ENCODE measurements around the gene COL1A2.

The COL1A2 gene

GRCh38 chr7:94394437-94395140 is at the start of gene COL1A2:
Gene COL1A2 (plus strand): TSS chr7:94394895. CDS start chr7:94395032, 137 bp downstream.
- DNase-seq, result no peak

- DNase-seq, result no peak
Measured at GRCh38 chr7:94345907-94346306, 48.8 kb upstream of the COL1A2 start.

- no peak for DNase-seq
Measured at GRCh38 chr7:94348142-94348541, 46.6 kb upstream of the COL1A2 start.

DNA sequence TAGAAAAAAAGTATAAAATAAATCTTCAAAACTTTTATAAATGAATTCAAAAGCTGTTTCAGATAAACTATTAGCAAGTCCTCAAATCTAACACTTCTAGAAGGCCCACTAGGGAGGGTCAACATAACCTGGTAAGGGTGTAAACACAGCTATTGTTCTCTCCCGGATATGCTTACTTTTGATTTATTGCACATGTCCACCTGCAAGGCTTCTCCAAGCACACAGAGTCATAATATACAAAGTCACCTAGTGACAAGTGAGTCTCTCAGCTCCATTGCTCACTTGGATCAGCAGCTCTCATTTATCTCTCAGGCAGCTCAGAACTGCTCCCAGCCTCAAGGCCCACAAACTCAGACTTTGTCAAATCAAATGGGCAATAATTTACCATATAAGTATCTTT is 44.0 kb upstream of the COL1A2 start:
- no peak for DNase-seq

- no peak for DNase-seq
Measured at GRCh38 chr7:94351703-94352102, 43.0 kb upstream of the COL1A2 start.

GRCh38 chr7:94352887-94353286 is 41.8 kb upstream of the COL1A2 start:
- DNase-seq, result no peak

DNA sequence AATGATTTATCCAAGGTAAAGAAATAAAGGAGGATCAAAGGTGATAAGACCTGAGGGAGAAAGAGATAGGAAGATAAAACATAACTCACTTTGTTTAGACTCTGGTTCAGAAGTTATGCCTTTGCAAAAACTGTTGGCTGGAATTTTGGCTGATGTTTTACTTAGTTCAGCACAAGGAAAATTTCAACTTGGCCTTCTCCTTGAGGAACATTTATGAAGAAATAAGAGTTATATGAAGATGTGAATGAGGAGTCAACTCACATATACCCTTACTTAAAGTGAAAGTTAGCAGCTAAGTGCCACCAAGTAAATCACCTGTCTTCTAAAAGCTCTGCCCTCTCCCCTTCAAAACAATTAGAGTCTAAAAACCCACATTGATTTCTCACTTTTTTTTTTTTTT is 39.7 kb upstream of the COL1A2 start:
- DNase-seq, result no peak

- DNase-seq, result no peak
Measured at GRCh38 chr7:94355454-94355853, 39.2 kb upstream of the COL1A2 start.

DNA sequence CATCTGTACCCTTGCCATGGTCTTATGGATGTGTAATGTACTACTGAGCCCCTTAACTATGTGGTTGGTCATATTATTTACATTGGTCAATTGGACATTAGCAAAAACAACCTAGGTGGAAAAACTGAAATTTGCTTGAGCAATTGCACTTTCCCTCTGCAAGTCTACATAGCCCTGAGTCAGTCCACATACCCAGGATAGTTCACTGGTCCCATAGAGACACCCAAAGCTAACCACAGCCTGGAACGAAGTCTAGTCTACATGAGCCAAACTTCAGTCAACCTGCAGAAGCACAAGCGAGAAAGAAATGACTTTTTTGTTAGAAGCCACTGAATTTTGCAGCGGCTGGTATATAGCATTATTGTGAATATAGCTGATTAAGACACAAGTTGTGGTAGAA is 37.6 kb upstream of the COL1A2 start:
- no peak for DNase-seq

GRCh38 chr7:94360926-94361325 is 33.8 kb upstream of the COL1A2 start:
- no peak for DNase-seq

DNA sequence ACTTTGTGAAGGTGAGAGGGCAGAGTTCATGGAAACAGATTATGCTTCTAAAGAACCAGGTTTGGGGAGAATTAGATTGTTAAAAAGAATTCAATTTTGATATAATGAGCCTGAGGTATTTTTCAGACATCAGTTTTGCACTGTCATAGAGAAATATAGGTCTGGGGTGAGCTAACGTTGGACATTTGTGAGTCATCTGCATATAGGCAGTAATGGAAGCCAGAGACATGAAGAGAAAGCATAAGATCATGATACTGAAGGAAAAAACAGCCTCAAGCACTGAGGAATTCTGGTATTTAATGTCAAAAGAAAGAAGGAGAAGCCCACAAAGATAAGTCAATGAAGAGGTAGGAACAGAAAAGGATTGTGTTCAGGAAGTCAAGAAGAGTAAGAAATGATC is 32.4 kb upstream of the COL1A2 start:
- DNase-seq, result no peak

DNA sequence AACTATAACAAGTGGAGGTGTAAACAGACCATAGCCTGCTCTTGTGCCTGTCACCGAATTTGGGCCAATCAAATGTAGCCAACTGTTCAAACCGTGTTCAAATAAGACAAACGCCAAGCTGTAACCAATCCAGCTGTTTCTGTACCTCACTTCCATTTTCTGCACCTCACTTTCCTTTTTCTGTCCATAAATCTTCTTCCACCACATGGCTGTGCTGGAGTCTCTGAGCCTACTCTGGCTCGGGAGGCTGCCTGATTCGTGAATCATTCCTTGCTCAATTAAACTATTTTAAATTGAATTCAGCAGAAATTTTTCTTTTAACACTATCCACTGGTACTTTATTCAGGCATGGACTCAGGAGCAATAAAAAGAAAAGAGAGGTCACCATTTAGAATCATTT is 29.9 kb upstream of the COL1A2 start:
- DNase-seq, result no peak

DNA sequence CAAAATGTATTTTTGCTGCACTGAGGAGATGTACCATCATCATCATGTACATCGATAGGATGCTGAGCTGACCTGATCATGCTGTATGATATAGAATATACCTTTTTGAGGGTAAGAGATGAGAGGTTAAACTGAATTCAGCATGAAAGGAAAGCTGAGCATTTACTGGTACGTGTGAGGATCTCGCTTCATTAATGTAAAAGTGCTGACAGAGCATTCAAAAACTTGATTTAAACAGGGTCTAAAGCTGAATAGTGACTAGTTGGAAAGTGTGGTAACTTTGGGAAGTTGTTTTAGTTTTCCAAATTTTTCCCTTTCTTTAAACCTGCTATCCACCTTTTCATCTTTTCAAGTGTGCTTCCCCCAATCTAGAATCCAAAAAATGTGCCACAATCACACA is 28.5 kb upstream of the COL1A2 start:
- DNase-seq, result no peak

DNA sequence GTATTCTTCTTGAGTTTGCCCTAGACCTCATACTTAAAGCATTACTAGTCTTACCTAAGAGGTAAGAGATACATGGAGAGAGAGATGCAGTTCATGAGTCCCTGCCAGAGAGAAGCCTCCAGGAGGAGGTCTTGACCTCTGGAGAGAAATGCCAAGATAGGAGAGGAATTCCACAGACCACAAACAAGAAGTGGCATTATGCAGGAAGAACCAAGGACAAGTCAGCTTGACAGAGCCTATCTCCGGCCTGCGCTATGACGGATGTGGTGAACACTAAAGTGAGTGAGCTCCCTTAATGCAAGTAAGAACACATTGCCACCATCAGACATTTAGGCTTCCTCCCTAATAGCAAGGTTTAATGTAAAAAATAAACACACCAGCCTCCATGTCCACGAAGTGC is 27.9 kb upstream of the COL1A2 start:
- DNase-seq, result no peak

- DNase-seq, result no peak
Measured at GRCh38 chr7:94367949-94368348, 26.7 kb upstream of the COL1A2 start.

- no peak for DNase-seq
Measured at GRCh38 chr7:94368371-94368791, 26.3 kb upstream of the COL1A2 start.

- no peak for DNase-seq
Measured at GRCh38 chr7:94374231-94374630, 20.5 kb upstream of the COL1A2 start.

DNA sequence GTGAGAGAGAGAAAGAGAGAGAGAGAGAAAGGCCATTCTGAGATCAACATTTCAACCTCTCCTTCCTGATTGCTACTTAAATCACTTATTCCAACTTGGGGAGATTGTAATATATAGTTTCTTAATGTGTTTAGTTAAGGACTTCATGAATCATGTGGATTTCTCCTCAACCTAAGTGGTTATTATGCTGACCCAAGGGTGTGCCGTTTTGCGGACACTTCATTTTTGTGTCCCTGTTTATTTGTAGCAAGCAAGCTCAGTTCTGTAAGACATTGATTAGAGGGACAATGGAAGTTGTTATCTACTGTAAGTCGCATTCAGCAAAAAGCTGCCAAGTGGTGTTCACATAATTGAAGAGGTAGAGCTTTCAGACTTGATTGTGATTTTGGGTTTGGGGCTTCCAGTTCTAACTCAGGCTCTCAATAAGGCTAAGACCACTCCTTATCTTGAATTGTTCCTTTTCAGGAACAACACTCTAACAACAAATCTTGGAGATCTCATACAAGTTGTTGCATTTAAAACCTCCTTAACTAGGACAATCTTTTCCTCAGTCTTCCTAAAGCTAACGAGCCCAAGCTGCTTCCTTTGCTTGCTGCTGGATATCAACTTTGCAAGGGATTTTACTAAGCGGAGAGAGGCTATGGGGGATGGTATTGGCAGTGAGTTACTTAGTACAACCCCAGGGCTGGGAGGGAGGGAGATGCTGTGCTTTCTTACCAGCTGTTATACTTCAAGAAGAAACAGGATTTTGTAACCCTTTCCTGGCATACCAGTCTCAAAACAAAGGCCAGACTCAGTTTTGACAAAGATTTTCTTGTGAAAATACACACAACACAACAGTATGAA is 19.8 kb upstream of the COL1A2 start:
- no peak for DNase-seq

- no peak for DNase-seq
Measured at GRCh38 chr7:94375691-94376090, 19.0 kb upstream of the COL1A2 start.

DNA sequence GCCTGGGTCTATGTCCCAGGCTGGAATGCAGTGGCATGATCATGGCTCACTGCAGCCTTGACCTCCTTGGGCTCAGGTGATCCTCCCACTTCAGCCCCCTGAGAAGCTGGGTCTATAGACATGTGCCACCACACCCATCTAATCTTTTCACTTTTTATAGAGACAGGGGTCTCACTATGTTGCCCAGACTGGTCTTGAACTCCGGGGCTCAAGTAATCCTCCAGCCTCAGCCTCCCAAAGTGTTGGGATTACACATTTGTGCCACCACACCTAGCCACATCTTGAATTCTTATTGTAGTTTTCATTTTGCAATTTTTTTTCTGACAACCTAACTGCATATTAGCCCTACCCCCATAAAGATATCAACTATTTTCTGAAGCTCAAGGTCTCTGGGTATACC is 18.4 kb upstream of the COL1A2 start:
- DNase-seq, result no peak

DNA sequence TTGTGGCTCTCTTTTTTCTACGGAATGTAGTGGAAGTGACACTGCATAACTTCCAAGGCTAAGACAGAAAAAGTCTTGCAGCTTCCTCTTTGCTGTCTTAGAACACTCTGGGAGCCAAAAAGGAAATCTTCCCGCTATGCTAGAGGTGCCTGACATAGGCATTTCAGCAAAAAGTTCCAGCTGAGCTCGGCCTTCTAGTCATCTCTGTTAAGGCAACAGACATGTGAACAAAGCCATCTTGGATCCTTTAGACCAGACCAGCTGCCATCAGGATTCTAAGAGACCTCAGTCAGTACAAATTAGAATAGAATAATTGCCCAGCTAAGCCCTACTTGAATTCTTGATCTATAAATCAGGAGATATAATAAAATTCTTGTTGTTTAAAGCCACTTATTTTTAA is 16.3 kb upstream of the COL1A2 start:
- DNase-seq, result no peak

GRCh38 chr7:94380264-94380663 is 14.4 kb upstream of the COL1A2 start:
- no peak for DNase-seq

DNA sequence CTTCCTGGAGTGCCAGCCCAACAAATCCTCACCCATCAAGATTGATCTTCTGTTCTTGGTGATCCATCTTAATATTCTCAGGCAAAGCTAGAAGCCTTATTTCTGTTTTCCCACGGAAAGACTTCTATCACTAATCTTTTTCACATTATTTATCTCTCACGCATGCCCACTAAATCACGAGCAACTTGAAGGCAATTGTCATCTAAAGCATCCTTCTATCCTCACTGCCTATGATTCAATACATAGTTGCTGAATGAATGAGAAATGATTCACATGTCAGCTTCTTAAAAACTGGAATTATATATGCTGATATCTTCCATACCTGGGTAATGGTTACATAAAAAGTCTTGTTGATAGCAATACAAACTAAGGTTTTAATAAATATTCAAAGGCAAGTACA is 12.6 kb upstream of the COL1A2 start:
- DNase-seq, result no peak

DNA sequence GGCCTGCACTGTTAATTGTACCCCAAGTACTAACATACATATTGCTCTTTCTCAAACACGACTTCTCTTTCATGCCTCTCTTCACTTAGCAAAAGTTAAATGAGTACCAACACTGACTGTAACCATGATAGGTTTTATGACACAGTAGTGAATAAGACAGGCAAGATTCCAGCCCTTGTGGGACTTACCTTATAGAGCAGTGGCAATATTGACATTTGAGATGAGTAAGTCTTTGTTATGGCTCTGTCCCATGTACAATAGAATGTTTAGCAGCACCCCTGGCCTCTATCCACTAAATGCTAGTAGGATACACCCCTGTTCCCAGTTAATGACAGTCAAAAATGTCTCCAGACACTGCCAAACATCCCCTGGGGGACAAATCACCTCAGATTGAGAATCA is 11.9 kb upstream of the COL1A2 start:
- no peak for DNase-seq

- DNase-seq, result no peak
Measured at GRCh38 chr7:94384315-94384714, 10.4 kb upstream of the COL1A2 start.
